NCI-H2227 (cell line): ENCODE measurements around the gene ACO1.

Experiments used
- DNase-seq: peaks from one replicate; lab custom pipeline; 2025; ENCODE audit not compliant: unreplicated experiment; lab: John Stamatoyannopoulos, UW

ACO1 gene

GRCh38 chr9:32382565-32383320 lies 1.7 kb upstream of the ACO1 start:
- DNase-seq, result no peak

GRCh38 chr9:32384002-32384363 lies 460 bp upstream of the ACO1 start:
- no peak for DNase-seq

- no peak for DNase-seq
Measured at GRCh38 chr9:32385152-32385884, 875 bp downstream of the ACO1 start.

GRCh38 chr9:32385885-32386283 lies 1.4 kb downstream of the ACO1 start:
- no peak for DNase-seq

- no peak for DNase-seq
Measured at GRCh38 chr9:32387256-32387655, 2.8 kb downstream of the ACO1 start.

GRCh38 chr9:32389365-32389764 lies 4.9 kb downstream of the ACO1 start:
- DNase-seq, result no peak

- no peak for DNase-seq
Measured at GRCh38 chr9:32393911-32394310, 9.5 kb downstream of the ACO1 start.

GRCh38 chr9:32394381-32395049 lies 10.1 kb downstream of the ACO1 start:
- DNase-seq, result no peak

GRCh38 chr9:32395510-32396216 lies 11.2 kb downstream of the ACO1 start:
- no peak for DNase-seq

GRCh38 chr9:32398207-32398606 lies 13.8 kb downstream of the ACO1 start:
- DNase-seq, result no peak

GRCh38 chr9:32399110-32399815 lies 14.8 kb downstream of the ACO1 start:
- DNase-seq, result no peak

GRCh38 chr9:32401488-32401887 lies 17.0 kb downstream of the ACO1 start:
- DNase-seq, result no peak

- no peak for DNase-seq
Measured at GRCh38 chr9:32403567-32404260, 19.3 kb downstream of the ACO1 start.

GRCh38 chr9:32404402-32404801 lies 20.0 kb downstream of the ACO1 start:
- DNase-seq, result no peak

- no peak for DNase-seq
Measured at GRCh38 chr9:32404856-32405255, 20.4 kb downstream of the ACO1 start.

GRCh38 chr9:32405506-32405905 lies 21.1 kb downstream of the ACO1 start:
- no peak for DNase-seq

GRCh38 chr9:32406046-32406445 lies 21.6 kb downstream of the ACO1 start:
- no peak for DNase-seq

- no peak for DNase-seq
Measured at GRCh38 chr9:32411753-32412152, 27.3 kb downstream of the ACO1 start.

- DNase-seq, result no peak
Measured at GRCh38 chr9:32412440-32412839, 28.0 kb downstream of the ACO1 start.

GRCh38 chr9:32413424-32413823 lies 29.0 kb downstream of the ACO1 start:
- DNase-seq, result no peak
